Measurements from ENCODE around the gene TRIM62. TPM values are rescaled to one million over a fixed set of nuclear protein-coding genes. Genes with fewer than 3 reads are reported as not detected.
"Not testable (repeated sequence)": the region's sequence is repeated elsewhere in the genome, so short reads cannot be mapped to it uniquely, and the experiment has no call there.

TRIM62 gene
- total RNA-seq, 2 donors from 2014 or later = 4.5 to 6.7 TPM

- no peak for ATAC-seq
- intact Hi-C loops (cut with DNase I, micrococcal nuclease) = no loop called here
- no peak for DNase-seq
These were observed 61.2 kb downstream of the TRIM62 start for GRCh38 chr1:33120436-33121231.

GRCh38 chr1:33119532-33120217 is 62.2 kb downstream of the TRIM62 start:
- ATAC-seq (no peak), DNase-seq (no peak)
- intact Hi-C loops (cut with DNase I, micrococcal nuclease) = no loop called here

- intact Hi-C loops (cut with DNase I, micrococcal nuclease) = no loop called here
- DNase-seq (no peak), ATAC-seq (no peak)
These were observed 62.8 kb downstream of the TRIM62 start for GRCh38 chr1:33119050-33119449.

GRCh38 chr1:33118274-33118673 is 63.6 kb downstream of the TRIM62 start:
- ATAC-seq (no peak), DNase-seq (no peak)
- intact Hi-C loops (cut with DNase I, micrococcal nuclease) = no loop called here

- DNase-seq (no peak), ATAC-seq (no peak)
- intact Hi-C loops (cut with DNase I, micrococcal nuclease) = no loop called here
These were observed 64.3 kb downstream of the TRIM62 start for GRCh38 chr1:33117440-33118085.

- no peak for ATAC-seq
- no peak for DNase-seq
- intact Hi-C loops (cut with DNase I, micrococcal nuclease) = no loop called here
These were observed 69.9 kb downstream of the TRIM62 start for GRCh38 chr1:33111965-33112364.

- ATAC-seq = no peak
- no peak for DNase-seq
- intact Hi-C loops (cut with DNase I, micrococcal nuclease) = no loop called here
These were observed 71.4 kb downstream of the TRIM62 start for GRCh38 chr1:33110477-33110876.

GRCh38 chr1:33100119-33100415 is 81.8 kb downstream of the TRIM62 start:
- intact Hi-C loops (cut with DNase I, micrococcal nuclease); ATAC-seq; DNase-seq: not testable (repeated sequence)

- DNase-seq (peak; percentile 48 to 54), ATAC-seq (peak; percentile 40)
- intact Hi-C loops (cut with DNase I, micrococcal nuclease) = no loop called here
These were observed 82.3 kb downstream of the TRIM62 start for GRCh38 chr1:33099290-33100118.

- ATAC-seq (no peak), DNase-seq (no peak)
- intact Hi-C loops (cut with DNase I, micrococcal nuclease) = no loop called here
These were observed 83.5 kb downstream of the TRIM62 start for GRCh38 chr1:33098371-33098770.

- intact Hi-C loops (cut with DNase I, micrococcal nuclease) = no loop called here
- DNase-seq (no peak), ATAC-seq (no peak)
These were observed 84.1 kb downstream of the TRIM62 start for GRCh38 chr1:33097762-33098161.

GRCh38 chr1:33097137-33097611 is 84.7 kb downstream of the TRIM62 start:
- DNase-seq = no peak
- no peak for ATAC-seq
- intact Hi-C loops (cut with DNase I, micrococcal nuclease) = no loop called here

- intact Hi-C loops (cut with DNase I, micrococcal nuclease) = no loop called here
- ATAC-seq (no peak), DNase-seq (no peak)
These were observed 85.4 kb downstream of the TRIM62 start for GRCh38 chr1:33096363-33097005.

Other genes starting within 250 kb of the TRIM62 start
- 10 to 100 TPM; 64.1 to 77.3 TPM for gene RNF19B, start 217.2 kb downstream of the TRIM62 start, total RNA-seq
- gene AK2, start 145.2 kb downstream of the TRIM62 start, total RNA-seq = 100 to 1,000 TPM; 173 to 222 TPM
- 10 to 100 TPM; 10.1 to 22.7 TPM for gene AZIN2, start 100.9 kb downstream of the TRIM62 start, total RNA-seq
- gene ZNF362, start 74.4 kb upstream of the TRIM62 start, total RNA-seq = 10 to 100 TPM in 1 of 2 donors, 1 to 10 TPM in 1; 8.1 to 14.7 TPM
- not detected for gene A3GALT2, start 139.1 kb upstream of the TRIM62 start, total RNA-seq
- 10 to 100 TPM; 48.7 to 59.4 TPM for gene PHC2, start 249.1 kb upstream of the TRIM62 start, total RNA-seq

All from left colon (tissue), 2 donors.